Measurements from ENCODE around the gene MAPK10.

DNA sequence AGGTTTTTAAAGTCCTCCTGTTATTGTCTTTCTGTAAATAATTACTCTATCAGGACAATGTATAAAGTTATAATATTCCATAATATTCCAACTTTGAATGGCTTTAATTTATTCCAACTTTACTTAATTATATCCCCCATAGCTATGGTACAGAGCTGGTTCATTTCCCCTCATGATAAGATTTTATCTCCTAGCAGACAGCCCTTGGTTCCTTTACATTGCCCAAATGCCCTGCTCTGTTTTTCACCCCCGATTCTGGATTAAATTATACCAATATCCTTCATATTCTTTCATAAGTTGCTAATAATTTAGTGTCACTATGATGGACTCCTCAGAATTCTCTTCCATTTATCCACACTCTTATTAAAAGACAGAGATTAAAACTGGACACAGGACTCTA lies 340.5 kb downstream of the MAPK10 start:
- TF ChIP-seq, protein P1, sequence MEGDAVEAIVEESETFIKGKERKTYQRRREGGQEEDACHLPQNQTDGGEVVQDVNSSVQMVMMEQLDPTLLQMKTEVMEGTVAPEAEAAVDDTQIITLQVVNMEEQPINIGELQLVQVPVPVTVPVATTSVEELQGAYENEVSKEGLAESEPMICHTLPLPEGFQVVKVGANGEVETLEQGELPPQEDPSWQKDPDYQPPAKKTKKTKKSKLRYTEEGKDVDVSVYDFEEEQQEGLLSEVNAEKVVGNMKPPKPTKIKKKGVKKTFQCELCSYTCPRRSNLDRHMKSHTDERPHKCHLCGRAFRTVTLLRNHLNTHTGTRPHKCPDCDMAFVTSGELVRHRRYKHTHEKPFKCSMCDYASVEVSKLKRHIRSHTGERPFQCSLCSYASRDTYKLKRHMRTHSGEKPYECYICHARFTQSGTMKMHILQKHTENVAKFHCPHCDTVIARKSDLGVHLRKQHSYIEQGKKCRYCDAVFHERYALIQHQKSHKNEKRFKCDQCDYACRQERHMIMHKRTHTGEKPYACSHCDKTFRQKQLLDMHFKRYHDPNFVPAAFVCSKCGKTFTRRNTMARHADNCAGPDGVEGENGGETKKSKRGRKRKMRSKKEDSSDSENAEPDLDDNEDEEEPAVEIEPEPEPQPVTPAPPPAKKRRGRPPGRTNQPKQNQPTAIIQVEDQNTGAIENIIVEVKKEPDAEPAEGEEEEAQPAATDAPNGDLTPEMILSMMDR (IDR thresholded peaks at IDR 0.05; ENCODE audit: low read depth, low read length) = no peak
- TF ChIP-seq EZH2phosphoT487 (IDR thresholded peaks at IDR 0.05; ENCODE audit: low read depth) = no peak
